GM21786 (cell line): ENCODE measurements around the gene DAZAP2.
"Not testable (repeated sequence)": the region's sequence is repeated elsewhere in the genome, so short reads cannot be mapped to it uniquely, and the experiment has no call there.

ENCODE experiments used
- ATAC-seq: cut with Tn5 transposase; IDR thresholded peaks from one replicate; pipeline ENCODE4 v1.9.1; 2021; ENCODE audit not compliant: unreplicated experiment

The DAZAP2 gene

GRCh38 chr12:51217133-51217967 is 21.3 kb upstream of the DAZAP2 start:
- ATAC-seq, result peak; percentile 48

- ATAC-seq, result peak; percentile 69
These were observed 20.5 kb upstream of the DAZAP2 start, which contains the start of gene POU6F1 for GRCh38 chr12:51217968-51218606. Gene POU6F1 (minus strand): TSS chr12:51218062. CDS start chr12:51206836, 11,226 bp downstream.

- ATAC-seq, result no peak
These were observed 19.9 kb upstream of the DAZAP2 start for GRCh38 chr12:51218607-51219161.

- ATAC-seq, result no peak
These were observed 19.3 kb upstream of the DAZAP2 start for GRCh38 chr12:51219322-51219721.

GRCh38 chr12:51219857-51220256 is 18.8 kb upstream of the DAZAP2 start:
- not testable (repeated sequence) for ATAC-seq

- no peak for ATAC-seq
These were observed 16.2 kb upstream of the DAZAP2 start for GRCh38 chr12:51222461-51222860.

- no peak for ATAC-seq
These were observed 14.0 kb upstream of the DAZAP2 start for GRCh38 chr12:51224625-51225024.

- ATAC-seq, result no peak
These were observed 13.4 kb upstream of the DAZAP2 start for GRCh38 chr12:51225234-51225633.

- no peak for ATAC-seq
These were observed 12.9 kb upstream of the DAZAP2 start for GRCh38 chr12:51225771-51226170.

GRCh38 chr12:51227112-51227511 is 11.5 kb upstream of the DAZAP2 start:
- not testable (repeated sequence) for ATAC-seq

- ATAC-seq, result no peak
These were observed 10.7 kb upstream of the DAZAP2 start for GRCh38 chr12:51227962-51228361.

GRCh38 chr12:51229116-51229809 is 9.4 kb upstream of the DAZAP2 start:
- no peak for ATAC-seq

- no peak for ATAC-seq
These were observed 6.0 kb upstream of the DAZAP2 start for GRCh38 chr12:51232642-51233041.

- ATAC-seq, result no peak
These were observed 4.1 kb upstream of the DAZAP2 start for GRCh38 chr12:51234530-51234929.

- ATAC-seq, result no peak
These were observed 553 bp upstream of the DAZAP2 start for GRCh38 chr12:51238037-51238509.

GRCh38 chr12:51240971-51241370 is 2.3 kb downstream of the DAZAP2 start:
- no peak for ATAC-seq

GRCh38 chr12:51242120-51242519 is 3.5 kb downstream of the DAZAP2 start:
- no peak for ATAC-seq

GRCh38 chr12:51242876-51243275 is 4.2 kb downstream of the DAZAP2 start:
- ATAC-seq, result no peak

- no peak for ATAC-seq
These were observed 5.6 kb downstream of the DAZAP2 start for GRCh38 chr12:51244269-51244668.

- ATAC-seq, result no peak
These were observed 7.0 kb downstream of the DAZAP2 start for GRCh38 chr12:51245476-51246253.
